ENCODE measurements around the gene DUSP1. TPM values are rescaled to one million over a fixed set of nuclear protein-coding genes. Genes with fewer than 3 reads are reported as not detected.
A peak's percentile ranks its signal among the peaks of the same experiment; 100 is the strongest.

Gene DUSP1
- total and polyA plus RNA-seq, 2 of the 13 experiments (the other 11 are each of a cell fraction or from before 2014, with no cell fraction given), result 27.1 to 55.5 TPM

DNA sequence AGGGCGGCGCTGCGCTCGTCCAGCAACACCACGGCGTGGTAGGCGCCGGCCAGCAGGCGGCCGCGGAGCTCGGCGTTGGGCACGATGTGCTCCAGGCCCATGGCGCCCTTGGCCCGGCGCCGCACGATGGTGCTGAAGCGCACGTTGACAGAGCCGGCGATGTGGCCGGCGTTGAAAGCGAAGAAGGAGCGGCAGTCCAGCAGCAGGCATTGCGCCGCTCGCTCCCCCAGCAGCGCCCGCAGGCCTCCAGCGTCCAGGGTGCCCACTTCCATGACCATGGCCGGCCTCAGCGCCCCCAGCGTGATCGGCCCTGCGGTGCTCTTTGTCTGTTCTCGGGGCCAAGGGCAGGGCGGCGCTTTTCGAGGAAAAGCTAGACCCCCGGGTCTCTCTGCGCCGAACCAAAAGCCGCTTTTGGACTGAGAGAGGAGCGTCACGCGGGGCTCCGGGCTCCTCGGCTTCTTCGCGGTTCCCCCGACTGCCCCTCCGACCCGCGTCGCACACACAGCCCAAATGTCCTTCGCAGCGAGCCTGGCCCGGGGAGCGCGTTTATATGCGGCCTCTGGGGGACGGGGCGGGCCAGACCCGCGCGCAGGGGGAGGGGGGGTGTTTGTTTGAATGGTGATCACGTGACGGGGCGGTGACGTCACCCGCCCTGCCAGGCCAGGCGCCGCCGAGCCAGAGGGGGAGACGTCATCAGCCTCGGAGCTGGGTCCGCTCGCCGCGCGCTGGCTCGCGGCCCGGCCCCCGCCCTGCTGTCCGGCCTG, at the start of gene DUSP1 (continued):
- TF ChIP-seq, protein P1, sequence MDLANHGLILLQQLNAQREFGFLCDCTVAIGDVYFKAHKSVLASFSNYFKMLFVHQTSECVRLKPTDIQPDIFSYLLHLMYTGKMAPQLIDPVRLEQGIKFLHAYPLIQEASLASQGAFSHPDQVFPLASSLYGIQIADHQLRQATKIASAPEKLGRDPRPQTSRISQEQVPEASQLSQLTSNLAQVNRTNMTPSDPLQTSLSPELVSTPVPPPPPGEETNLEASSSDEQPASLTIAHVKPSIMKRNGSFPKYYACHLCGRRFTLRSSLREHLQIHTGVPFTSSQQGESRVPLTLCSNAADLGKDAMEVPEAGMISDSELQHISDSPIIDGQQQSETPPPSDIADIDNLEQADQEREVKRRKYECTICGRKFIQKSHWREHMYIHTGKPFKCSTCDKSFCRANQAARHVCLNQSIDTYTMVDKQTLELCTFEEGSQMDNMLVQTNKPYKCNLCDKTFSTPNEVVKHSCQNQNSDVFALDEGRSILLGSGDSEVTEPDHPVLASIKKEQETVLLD (CRISPR knock-in tag; IDR thresholded peaks at IDR 0.05; ENCODE audit: low read depth), result peak; percentile 69; the same call in 1 of the 2 replicates
- no peak for TF ChIP-seq NR2F6 (IDR thresholded peaks at IDR 0.05)
- TF ChIP-seq NR2F6 (CRISPR knock-in tag; IDR thresholded peaks at IDR 0.05), result no peak
- TF ChIP-seq ZNF841 (CRISPR knock-in tag; IDR thresholded peaks at IDR 0.05; ENCODE audit: borderline replicate concordance), result no peak
- no peak for TF ChIP-seq ZNF264 (CRISPR knock-in tag; IDR thresholded peaks at IDR 0.05)
- TF ChIP-seq ZNF230 (CRISPR knock-in tag; IDR thresholded peaks at IDR 0.05), result peak; percentile 92
- TF ChIP-seq MBNL3 (CRISPR knock-in tag; conservative IDR thresholded peaks at IDR 0.05), result no peak
- no peak; the same call in 1 of the 2 replicates for TF ChIP-seq ZSCAN29 (CRISPR knock-in tag; conservative IDR thresholded peaks at IDR 0.05)
- no peak for TF ChIP-seq ATF1 (CRISPR knock-in tag; IDR thresholded peaks at IDR 0.05)
- TF ChIP-seq, protein P2, sequence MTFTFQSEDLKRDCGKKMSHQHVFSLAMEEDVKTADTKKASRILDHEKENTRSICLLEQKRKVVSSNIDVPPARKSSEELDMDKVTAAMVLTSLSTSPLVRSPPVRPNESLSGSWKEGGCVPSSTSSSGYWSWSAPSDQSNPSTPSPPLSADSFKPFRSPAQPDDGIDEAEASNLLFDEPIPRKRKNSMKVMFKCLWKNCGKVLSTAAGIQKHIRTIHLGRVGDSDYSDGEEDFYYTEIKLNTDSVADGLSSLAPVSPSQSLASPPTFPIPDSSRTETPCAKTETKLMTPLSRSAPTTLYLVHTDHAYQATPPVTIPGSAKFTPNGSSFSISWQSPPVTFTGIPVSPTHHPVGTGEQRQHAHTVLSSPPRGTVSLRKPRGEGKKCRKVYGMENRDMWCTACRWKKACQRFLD (CRISPR knock-in tag; IDR thresholded peaks at IDR 0.05; ENCODE audit: borderline replicate concordance), result no peak; the same call in 1 of the 2 replicates
- TF ChIP-seq, protein P3, sequence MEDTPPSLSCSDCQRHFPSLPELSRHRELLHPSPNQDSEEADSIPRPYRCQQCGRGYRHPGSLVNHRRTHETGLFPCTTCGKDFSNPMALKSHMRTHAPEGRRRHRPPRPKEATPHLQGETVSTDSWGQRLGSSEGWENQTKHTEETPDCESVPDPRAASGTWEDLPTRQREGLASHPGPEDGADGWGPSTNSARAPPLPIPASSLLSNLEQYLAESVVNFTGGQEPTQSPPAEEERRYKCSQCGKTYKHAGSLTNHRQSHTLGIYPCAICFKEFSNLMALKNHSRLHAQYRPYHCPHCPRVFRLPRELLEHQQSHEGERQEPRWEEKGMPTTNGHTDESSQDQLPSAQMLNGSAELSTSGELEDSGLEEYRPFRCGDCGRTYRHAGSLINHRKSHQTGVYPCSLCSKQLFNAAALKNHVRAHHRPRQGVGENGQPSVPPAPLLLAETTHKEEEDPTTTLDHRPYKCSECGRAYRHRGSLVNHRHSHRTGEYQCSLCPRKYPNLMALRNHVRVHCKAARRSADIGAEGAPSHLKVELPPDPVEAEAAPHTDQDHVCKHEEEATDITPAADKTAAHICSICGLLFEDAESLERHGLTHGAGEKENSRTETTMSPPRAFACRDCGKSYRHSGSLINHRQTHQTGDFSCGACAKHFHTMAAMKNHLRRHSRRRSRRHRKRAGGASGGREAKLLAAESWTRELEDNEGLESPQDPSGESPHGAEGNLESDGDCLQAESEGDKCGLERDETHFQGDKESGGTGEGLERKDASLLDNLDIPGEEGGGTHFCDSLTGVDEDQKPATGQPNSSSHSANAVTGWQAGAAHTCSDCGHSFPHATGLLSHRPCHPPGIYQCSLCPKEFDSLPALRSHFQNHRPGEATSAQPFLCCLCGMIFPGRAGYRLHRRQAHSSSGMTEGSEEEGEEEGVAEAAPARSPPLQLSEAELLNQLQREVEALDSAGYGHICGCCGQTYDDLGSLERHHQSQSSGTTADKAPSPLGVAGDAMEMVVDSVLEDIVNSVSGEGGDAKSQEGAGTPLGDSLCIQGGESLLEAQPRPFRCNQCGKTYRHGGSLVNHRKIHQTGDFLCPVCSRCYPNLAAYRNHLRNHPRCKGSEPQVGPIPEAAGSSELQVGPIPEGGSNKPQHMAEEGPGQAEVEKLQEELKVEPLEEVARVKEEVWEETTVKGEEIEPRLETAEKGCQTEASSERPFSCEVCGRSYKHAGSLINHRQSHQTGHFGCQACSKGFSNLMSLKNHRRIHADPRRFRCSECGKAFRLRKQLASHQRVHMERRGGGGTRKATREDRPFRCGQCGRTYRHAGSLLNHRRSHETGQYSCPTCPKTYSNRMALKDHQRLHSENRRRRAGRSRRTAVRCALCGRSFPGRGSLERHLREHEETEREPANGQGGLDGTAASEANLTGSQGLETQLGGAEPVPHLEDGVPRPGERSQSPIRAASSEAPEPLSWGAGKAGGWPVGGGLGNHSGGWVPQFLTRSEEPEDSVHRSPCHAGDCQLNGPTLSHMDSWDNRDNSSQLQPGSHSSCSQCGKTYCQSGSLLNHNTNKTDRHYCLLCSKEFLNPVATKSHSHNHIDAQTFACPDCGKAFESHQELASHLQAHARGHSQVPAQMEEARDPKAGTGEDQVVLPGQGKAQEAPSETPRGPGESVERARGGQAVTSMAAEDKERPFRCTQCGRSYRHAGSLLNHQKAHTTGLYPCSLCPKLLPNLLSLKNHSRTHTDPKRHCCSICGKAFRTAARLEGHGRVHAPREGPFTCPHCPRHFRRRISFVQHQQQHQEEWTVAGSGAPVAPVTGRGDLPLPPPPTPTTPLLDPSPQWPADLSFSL (CRISPR knock-in tag; IDR thresholded peaks at IDR 0.05), result no peak
- TF ChIP-seq ZSCAN22 (CRISPR knock-in tag; IDR thresholded peaks at IDR 0.05), result 0 out of 2 replicates have a peak, but pooled peaks have one; percentile 28
- peak; percentile 55; the same call in 1 of the 2 replicates for TF ChIP-seq BRD4 (CRISPR knock-in tag; IDR thresholded peaks at IDR 0.05)
- no peak for TF ChIP-seq LCORL (IDR thresholded peaks at IDR 0.05)
- peak; percentile 79 for TF ChIP-seq LCORL (CRISPR knock-in tag; IDR thresholded peaks at IDR 0.05)
- TF ChIP-seq, protein P4, sequence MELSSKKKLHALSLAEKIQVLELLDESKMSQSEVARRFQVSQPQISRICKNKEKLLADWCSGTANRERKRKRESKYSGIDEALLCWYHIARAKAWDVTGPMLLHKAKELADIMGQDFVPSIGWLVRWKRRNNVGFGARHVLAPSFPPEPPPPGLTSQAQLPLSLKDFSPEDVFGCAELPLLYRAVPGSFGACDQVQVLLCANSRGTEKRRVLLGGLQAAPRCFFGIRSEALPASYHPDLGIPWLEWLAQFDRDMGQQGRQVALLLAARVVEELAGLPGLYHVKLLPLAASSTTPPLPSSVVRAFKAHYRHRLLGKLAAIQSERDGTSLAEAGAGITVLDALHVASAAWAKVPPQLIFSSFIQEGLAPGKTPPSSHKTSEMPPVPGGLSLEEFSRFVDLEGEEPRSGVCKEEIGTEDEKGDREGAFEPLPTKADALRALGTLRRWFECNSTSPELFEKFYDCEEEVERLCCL (CRISPR knock-in tag; IDR thresholded peaks at IDR 0.05; ENCODE audit: borderline replicate concordance), result no peak
- TF ChIP-seq SMYD3 (CRISPR knock-in tag; IDR thresholded peaks at IDR 0.05), result peak; percentile 96
- no peak for TF ChIP-seq ZNF557 (CRISPR knock-in tag; IDR thresholded peaks at IDR 0.05)
- TF ChIP-seq, protein P5, sequence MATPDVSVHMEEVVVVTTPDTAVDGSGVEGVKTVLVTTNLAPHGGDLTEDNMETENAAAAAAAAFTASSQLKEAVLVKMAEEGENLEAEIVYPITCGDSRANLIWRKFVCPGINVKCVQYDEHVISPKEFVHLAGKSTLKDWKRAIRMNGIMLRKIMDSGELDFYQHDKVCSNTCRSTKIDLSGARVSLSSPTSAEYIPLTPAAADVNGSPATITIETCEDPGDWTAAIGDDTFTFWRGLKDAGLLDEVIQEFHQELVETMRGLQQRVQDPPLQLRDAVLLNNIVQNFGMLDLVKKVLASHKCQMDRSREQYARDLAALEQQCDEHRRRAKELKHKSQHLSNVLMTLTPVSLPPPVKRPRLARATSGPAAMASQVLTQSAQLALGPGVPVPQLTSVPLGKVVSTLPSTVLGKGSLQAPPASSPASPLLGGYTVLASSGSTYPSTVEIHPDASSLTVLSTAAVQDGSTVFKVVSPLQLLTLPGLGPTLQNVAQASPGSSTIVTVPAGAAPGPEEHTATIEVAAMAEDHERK (CRISPR knock-in tag; IDR thresholded peaks at IDR 0.05; ENCODE audit: low read depth), result no peak
